ENCODE data around the gene UST. TPM values are rescaled to one million over a fixed set of nuclear protein-coding genes. Genes with fewer than 3 reads are reported as not detected.
"Not testable (repeated sequence)": the region's sequence is repeated elsewhere in the genome, so short reads cannot be mapped to it uniquely, and the experiment has no call there.

UST gene
- polyA plus RNA-seq, 1 donor (not counting 4 experiments of a cell fraction or from before 2014, with no cell fraction given) = 6.1 TPM

GRCh38 chr6:149004664-149005063 is 257.8 kb downstream of the UST start:
- Histone ChIP-seq H3K4me1 (ENCODE audit: control insufficient read depth, extremely low read depth, insufficient read depth, low read length) (peaks cover 12% of the 10 kb centered on the region), H3K9me1 (ENCODE audit: control insufficient read depth, extremely low read depth, insufficient read depth, low read length) (no peaks in the 10 kb centered on the region), H3K4me3 (ENCODE audit: control insufficient read depth in 2 of 3, extremely low read depth in 1 of 3, insufficient read depth in 2 of 3, low read depth in 1 of 3, low read length in 3 of 3) (no peak overlapping the region), H3K79me2 (ENCODE audit: control insufficient read depth, insufficient read depth, low read length) (no peaks in the 10 kb centered on the region), H3K36me3 (ENCODE audit: control insufficient read depth in 2 of 2, extremely low read depth in 1 of 2, insufficient read depth in 2 of 2, low read length in 2 of 2) (no peaks in the 10 kb centered on the region), H3K27me3 (ENCODE audit: control insufficient read depth, extremely low read depth, insufficient read depth, low read length) (no peaks in the 10 kb centered on the region), H3K27ac (ENCODE audit: control insufficient read depth, insufficient read depth, low read length) (no peak overlapping the region), H4K20me1 (ENCODE audit: control insufficient read depth, extremely low read depth, insufficient read depth, low read length) (no peaks in the 10 kb centered on the region), H3K9ac (ENCODE audit: control insufficient read depth, extremely low read depth, insufficient read depth, low read length) (no peak overlapping the region), H3K9me3 (ENCODE audit: control insufficient read depth, low read depth, low read length) (no peaks in the 10 kb centered on the region), H2AFZ (ENCODE audit: control insufficient read depth, low read length) (no peak overlapping the region), H3K4me2 (ENCODE audit: control insufficient read depth, extremely low read depth, insufficient read depth, low read depth, low read length) (no peak overlapping the region)
- dilution Hi-C loops (cut with MboI; ENCODE audit: extremely low pct_ligation_motif_present, low sequenced_read_pairs) = no loop called here
- TF ChIP-seq, protein P1, sequence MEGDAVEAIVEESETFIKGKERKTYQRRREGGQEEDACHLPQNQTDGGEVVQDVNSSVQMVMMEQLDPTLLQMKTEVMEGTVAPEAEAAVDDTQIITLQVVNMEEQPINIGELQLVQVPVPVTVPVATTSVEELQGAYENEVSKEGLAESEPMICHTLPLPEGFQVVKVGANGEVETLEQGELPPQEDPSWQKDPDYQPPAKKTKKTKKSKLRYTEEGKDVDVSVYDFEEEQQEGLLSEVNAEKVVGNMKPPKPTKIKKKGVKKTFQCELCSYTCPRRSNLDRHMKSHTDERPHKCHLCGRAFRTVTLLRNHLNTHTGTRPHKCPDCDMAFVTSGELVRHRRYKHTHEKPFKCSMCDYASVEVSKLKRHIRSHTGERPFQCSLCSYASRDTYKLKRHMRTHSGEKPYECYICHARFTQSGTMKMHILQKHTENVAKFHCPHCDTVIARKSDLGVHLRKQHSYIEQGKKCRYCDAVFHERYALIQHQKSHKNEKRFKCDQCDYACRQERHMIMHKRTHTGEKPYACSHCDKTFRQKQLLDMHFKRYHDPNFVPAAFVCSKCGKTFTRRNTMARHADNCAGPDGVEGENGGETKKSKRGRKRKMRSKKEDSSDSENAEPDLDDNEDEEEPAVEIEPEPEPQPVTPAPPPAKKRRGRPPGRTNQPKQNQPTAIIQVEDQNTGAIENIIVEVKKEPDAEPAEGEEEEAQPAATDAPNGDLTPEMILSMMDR (optimal IDR thresholded peaks at IDR 0.05 in 1 of 3, IDR thresholded peaks at IDR 0.05 in 1 of 3, conservative IDR thresholded peaks at IDR 0.05 in 1 of 3; ENCODE audit: extremely low read depth in 1 of 3, insufficient read depth in 2 of 3, low read length in 3 of 3) = no peak
- no peak for TF ChIP-seq EZH2 (IDR thresholded peaks at IDR 0.05; ENCODE audit: low read length)
- no peak for FAIRE-seq
- DNase-seq (ENCODE audit: low read depth, low spot score) = no peak

GRCh38 chr6:149006236-149006635 is 259.4 kb downstream of the UST start:
- H3K4me2 ChIP-seq (ENCODE audit: control insufficient read depth, extremely low read depth, insufficient read depth, low read depth, low read length); H3K36me3 ChIP-seq (ENCODE audit: control insufficient read depth in 2 of 2, extremely low read depth in 1 of 2, insufficient read depth in 2 of 2, low read length in 2 of 2); H4K20me1 ChIP-seq (ENCODE audit: control insufficient read depth, extremely low read depth, insufficient read depth, low read length); H3K9me1 ChIP-seq (ENCODE audit: control insufficient read depth, extremely low read depth, insufficient read depth, low read length); H3K27me3 ChIP-seq (ENCODE audit: control insufficient read depth, extremely low read depth, insufficient read depth, low read length); H3K4me3 ChIP-seq (ENCODE audit: control insufficient read depth in 2 of 3, extremely low read depth in 1 of 3, insufficient read depth in 2 of 3, low read depth in 1 of 3, low read length in 3 of 3); H3K9ac ChIP-seq (ENCODE audit: control insufficient read depth, extremely low read depth, insufficient read depth, low read length); dilution Hi-C loops (cut with MboI; ENCODE audit: extremely low pct_ligation_motif_present, low sequenced_read_pairs); H2AFZ ChIP-seq (ENCODE audit: control insufficient read depth, low read length); H3K27ac ChIP-seq (ENCODE audit: control insufficient read depth, insufficient read depth, low read length); H3K4me1 ChIP-seq (ENCODE audit: control insufficient read depth, extremely low read depth, insufficient read depth, low read length); FAIRE-seq; H3K79me2 ChIP-seq (ENCODE audit: control insufficient read depth, insufficient read depth, low read length); DNase-seq (ENCODE audit: low read depth, low spot score); H3K9me3 ChIP-seq (ENCODE audit: control insufficient read depth, low read depth, low read length): not testable (repeated sequence)

DNA sequence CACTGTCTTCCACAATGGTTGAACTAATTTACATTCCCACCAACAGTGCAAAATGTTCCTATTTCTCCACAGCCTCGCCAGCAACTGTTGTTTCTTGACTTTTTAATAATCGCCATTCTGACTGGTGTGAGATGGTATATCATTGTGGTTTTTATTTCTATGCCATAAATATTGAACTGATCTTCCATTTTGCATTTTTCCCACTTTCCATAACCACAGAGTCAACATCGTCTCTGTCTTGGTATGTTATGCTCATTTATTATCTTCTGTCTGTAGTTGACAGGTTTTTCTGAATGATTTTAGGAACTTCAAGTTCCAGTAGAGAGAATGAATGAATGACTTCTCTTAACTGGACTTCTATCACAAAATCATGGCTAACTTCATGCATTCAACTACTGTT is 259.8 kb downstream of the UST start:
- no peak for FAIRE-seq
- no peaks in the 10 kb centered on the region for H3K27me3 ChIP-seq (ENCODE audit: control insufficient read depth, extremely low read depth, insufficient read depth, low read length)
- H3K9ac ChIP-seq (ENCODE audit: control insufficient read depth, extremely low read depth, insufficient read depth, low read length) = no peak overlapping the region
- H2AFZ ChIP-seq (ENCODE audit: control insufficient read depth, low read length) = no peak overlapping the region
- H3K36me3 ChIP-seq (ENCODE audit: control insufficient read depth in 2 of 2, extremely low read depth in 1 of 2, insufficient read depth in 2 of 2, low read length in 2 of 2) = no peaks in the 10 kb centered on the region
- no peaks in the 10 kb centered on the region for H4K20me1 ChIP-seq (ENCODE audit: control insufficient read depth, extremely low read depth, insufficient read depth, low read length)
- no peaks in the 10 kb centered on the region for H3K79me2 ChIP-seq (ENCODE audit: control insufficient read depth, insufficient read depth, low read length)
- no peak overlapping the region for H3K4me2 ChIP-seq (ENCODE audit: control insufficient read depth, extremely low read depth, insufficient read depth, low read depth, low read length)
- dilution Hi-C loops (cut with MboI; ENCODE audit: extremely low pct_ligation_motif_present, low sequenced_read_pairs) = no loop called here
- peaks cover 6% of the 10 kb centered on the region for H3K4me1 ChIP-seq (ENCODE audit: control insufficient read depth, extremely low read depth, insufficient read depth, low read length)
- TF ChIP-seq, protein P1 (optimal IDR thresholded peaks at IDR 0.05 in 1 of 3, IDR thresholded peaks at IDR 0.05 in 1 of 3, conservative IDR thresholded peaks at IDR 0.05 in 1 of 3; ENCODE audit: extremely low read depth in 1 of 3, insufficient read depth in 2 of 3, low read length in 3 of 3) = no peak
- no peak for TF ChIP-seq EZH2 (IDR thresholded peaks at IDR 0.05; ENCODE audit: low read length)
- DNase-seq (ENCODE audit: low read depth, low spot score) = no peak
- H3K27ac ChIP-seq (ENCODE audit: control insufficient read depth, insufficient read depth, low read length) = no peak overlapping the region
- no peaks in the 10 kb centered on the region for H3K9me1 ChIP-seq (ENCODE audit: control insufficient read depth, extremely low read depth, insufficient read depth, low read length)
- H3K9me3 ChIP-seq (ENCODE audit: control insufficient read depth, low read depth, low read length) = no peaks in the 10 kb centered on the region
- no peak overlapping the region for H3K4me3 ChIP-seq (ENCODE audit: control insufficient read depth in 2 of 3, extremely low read depth in 1 of 3, insufficient read depth in 2 of 3, low read depth in 1 of 3, low read length in 3 of 3)
